NCI-H2196 treated with DMSO at 0.1 percent for 48 hours (cell line): ENCODE data around the gene PTGES.

Source experiments
- DNase-seq: peaks from one replicate; lab custom pipeline; 2025; ENCODE audit not compliant: unreplicated experiment; lab: John Stamatoyannopoulos, UW

The PTGES gene

GRCh38 chr9:129748249-129748648 lies 4.6 kb downstream of the PTGES start:
- DNase-seq, result no peak

GRCh38 chr9:129746092-129746777 lies 6.6 kb downstream of the PTGES start:
- no peak for DNase-seq

GRCh38 chr9:129745200-129745599 lies 7.6 kb downstream of the PTGES start:
- no peak for DNase-seq

DNA sequence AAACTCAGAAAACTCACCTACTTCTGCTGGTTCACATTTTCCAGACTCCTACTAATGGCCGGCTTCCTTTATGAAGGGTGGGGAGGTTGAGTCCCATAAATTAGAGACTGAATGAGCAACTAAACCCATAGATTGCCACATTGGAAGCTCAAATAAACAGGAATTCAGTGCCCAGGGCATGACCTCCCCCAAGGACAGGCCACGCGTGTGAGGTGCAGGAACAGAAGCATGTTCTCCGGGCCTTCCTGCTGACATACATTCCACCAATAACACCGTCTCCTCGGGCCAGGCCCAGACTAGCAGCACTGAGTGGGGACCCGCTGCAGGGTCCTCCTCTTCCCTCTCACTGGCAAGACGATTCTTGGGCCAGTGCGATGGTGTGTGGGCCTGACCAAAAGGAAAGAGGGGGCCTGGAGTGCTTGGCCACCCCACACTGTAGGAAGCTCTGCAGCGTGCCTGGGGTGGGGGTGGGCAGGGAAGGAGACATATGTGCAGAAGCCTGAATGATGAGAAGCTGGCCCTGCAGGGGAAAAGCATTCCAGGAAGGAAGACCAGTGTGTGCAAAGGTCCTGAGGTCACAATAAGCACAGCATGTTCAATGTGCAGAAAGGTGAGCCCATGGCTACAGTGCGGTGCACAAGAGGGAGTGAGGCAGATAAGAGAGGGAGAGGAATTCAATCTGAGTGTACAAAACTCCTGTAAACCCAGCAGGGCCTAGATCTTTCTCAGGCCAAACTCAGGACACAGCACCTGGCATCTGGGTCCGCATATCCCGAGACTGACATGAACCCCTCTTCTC lies 12.0 kb downstream of the PTGES start:
- DNase-seq, result no peak

GRCh38 chr9:129740174-129740573 lies 12.7 kb downstream of the PTGES start:
- DNase-seq, result no peak

DNA sequence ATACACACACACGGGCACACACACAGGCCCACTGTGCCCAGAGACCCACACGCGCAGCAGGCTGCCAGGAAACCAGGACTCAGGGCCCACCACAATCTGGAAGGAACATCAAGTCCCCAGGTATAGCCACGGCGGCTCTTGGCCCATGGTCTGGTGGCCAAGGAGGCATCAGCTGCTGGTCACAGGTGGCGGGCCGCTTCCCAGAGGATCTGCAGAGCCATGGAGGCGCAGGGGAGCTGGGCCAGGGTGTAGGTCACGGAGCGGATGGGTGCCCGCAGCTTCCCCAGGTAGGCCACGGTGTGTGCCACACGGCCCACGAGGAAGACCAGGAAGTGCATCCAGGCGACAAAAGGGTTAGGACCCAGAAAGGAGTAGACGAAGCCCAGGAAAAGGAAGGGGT lies 13.4 kb downstream of the PTGES start:
- DNase-seq, result no peak

DNA sequence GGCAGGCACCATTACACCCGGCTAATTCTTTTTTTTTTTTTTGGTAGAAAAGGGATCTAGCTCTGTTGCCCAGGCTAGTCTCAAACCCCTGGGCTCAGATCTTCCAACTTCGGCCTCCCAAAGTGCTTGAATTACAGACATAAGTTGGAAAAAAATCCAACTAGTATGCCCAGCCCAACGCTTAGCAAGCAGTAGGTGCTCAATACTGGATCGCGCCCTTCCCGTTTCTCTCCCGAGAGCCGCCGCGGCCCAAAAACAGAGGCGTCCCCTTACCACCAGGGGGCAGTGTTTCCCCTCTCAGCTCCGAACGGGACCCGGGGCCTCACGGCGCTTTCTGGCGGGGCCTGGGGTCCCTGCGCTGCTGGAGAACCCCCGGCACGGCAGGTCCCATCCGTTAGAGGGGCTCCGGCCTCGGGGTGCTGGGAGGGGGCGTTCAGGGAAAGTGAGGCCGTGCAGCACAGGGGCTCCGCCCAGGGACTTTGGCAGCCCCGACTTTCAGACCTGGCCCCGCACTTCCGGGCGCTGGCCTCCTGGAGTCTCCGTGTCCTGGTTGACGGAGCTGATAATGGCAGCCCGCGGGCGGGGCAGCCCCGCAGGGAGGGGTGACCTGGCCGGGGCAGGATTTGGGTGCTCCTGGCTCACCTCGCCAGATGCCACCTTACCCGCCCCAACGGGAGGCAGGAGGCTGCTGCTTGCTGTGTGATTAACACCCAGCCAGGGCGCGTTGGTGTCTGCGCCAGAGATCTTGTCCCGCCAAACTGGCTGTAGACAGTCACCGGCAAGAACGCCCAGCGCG lies 15.2 kb downstream of the PTGES start:
- DNase-seq, result peak; percentile 65

GRCh38 chr9:129736334-129736733 lies 16.5 kb downstream of the PTGES start:
- no peak for DNase-seq

DNA sequence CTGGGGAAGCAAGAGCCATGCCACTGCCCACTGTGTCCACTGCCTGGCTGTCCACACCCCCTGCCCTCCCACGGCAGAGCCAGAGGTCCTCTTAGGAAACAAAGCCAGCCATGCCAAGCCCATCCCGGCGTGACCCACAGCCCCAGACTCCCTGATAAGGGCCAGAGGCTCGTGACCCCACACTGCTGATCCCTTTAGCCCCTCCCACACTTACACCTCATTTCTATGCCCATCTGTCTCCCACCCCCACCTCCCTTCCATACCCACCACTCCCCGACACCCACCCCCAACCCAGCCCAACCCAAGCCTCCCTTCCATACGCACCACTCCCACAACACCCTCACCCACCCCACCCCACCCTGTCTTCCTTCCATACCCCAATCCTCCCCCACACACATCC lies 17.3 kb downstream of the PTGES start:
- DNase-seq, result no peak

GRCh38 chr9:129733632-129733953 lies 19.2 kb downstream of the PTGES start:
- no peak for DNase-seq

GRCh38 chr9:129732946-129733631 lies 19.8 kb downstream of the PTGES start:
- DNase-seq, result no peak

- no peak for DNase-seq
These were observed 20.7 kb downstream of the PTGES start for GRCh38 chr9:129732100-129732499.

DNA sequence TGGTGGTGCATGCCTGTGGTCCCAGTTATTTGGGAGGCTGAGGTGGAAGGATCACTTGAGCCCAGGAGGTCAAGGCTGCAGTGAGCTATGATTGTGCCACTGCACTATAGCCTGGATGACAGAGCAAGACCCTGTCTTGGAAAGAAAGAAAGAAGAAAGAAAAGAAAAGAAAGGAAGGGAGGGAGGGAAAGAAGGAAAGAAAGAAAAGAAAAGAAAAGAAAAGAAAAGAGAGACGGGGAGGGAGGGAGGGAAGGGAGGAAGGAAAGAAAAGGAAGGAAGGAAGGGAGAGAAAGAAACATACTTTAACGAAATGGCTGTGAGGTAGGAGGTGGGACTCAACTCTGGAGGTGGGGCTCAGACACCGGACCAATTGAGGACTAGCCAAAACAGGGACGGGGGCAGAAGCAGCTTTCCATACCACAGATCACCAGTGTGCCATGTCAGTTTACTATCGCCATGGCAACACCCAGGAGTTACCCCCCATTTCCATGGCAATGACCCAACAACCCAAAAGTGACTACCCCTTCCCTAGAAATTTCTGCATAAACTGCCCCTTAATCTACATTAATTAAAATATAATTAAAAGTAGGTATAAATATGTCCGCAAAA lies 21.3 kb downstream of the PTGES start:
- DNase-seq, result no peak

DNA sequence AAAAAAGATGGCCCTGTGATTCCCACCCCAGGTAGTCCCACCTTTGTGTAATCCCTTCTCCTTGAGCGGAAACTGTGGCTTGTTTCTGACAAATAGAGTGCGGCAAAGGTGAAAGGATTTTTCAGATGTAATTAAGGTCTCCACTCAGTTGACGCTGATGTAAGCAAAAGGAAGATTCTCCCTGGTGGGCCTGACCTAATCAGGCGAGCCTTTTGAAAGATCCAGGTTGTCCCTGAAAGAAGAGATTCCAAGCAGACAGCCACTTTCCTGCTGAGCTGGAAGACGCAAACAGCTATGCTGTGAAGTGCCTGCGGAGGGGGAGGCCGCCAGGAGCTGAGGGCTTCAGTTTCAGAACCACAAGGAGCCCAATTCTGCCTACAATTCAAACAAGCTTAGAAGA lies 24.1 kb downstream of the PTGES start:
- DNase-seq, result no peak

DNA sequence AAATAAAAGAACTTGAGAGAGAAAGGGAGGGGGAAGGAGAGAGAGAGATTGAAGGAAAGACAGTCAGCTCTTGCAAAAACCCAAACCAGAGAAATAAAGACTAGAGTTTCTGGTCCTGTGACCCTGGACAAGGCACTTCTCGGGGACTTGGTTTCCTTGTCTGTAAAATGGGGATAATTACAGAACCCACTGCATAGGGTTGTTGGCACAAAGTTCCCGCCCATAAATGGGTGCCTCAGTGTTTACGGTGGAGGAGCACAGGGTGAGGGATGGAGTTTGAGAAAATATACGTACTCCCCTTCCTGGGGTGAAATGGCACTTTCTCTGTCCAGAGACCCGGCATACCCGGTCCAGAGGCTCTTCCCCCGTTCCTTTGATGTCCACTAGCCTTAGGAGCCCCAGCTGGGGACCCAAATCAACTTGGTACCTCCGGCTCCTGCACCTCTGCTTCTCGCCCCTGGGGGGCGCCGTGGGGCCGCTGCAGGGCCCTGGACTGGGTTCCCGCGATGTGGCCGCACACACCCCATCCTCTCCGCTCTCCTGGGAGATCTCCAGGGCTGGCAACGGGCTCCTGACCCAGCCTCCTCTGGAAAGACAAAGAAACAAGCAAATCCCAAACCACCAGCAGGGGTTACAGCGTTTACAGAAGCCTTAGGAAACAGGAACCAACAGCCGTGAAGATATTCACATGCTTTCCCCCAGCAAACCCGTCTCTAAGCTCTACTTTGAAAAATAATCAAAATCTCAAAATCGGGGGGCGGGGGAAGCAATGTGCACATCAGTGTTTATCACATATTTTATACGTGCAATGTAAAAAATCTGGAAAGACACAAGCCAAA lies 26.3 kb downstream of the PTGES start:
- DNase-seq, result peak; percentile 42

GRCh38 chr9:129725795-129726251 lies 27.0 kb downstream of the PTGES start:
- DNase-seq, result peak; percentile 61

- DNase-seq, result no peak
These were observed 28.2 kb downstream of the PTGES start for GRCh38 chr9:129724456-129725190.

GRCh38 chr9:129722913-129723312 lies 29.9 kb downstream of the PTGES start:
- no peak for DNase-seq

DNA sequence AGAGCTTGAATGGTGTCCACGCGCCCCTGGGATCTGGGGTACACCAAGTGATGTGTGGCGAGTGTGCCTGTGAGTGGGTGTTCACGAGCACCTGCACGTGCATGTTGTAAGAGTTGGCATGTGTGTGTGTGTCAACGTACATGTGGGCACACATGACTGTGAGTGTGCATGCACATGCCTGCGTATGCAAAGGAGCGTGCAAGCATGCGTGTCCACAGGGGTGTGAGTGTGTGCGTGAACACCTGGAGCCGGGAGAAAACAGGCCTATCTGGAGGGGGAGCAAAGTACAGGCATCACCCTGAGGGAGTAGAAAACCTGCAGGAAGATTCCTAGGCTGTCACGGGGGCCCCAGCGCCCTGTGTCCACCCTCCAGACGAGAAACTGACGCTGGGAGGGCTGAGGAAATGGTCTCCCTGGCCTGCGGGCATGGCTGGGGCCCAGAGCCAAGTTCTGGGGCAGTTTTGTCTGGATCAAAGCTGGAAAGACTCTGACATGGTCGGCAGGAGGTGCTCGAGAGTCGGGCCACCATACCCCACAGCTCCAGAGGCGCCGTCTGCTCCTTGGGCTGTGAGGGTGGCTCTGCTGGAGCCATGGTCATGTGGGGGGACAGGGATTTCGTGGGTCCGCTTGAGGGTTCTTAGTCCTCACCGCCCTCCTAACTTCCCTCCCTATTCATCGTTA lies 31.8 kb downstream of the PTGES start:
- no peak for DNase-seq
